HG03097 (cell line): ENCODE measurements around the gene EFCAB8.
"Not testable (repeated sequence)": the region's sequence is repeated elsewhere in the genome, so short reads cannot be mapped to it uniquely, and the experiment has no call there.

Experiments used
- ATAC-seq: cut with Tn5 transposase; IDR thresholded peaks from one replicate; pipeline ENCODE4 v1.9.1; 2021; ENCODE audit not compliant: unreplicated experiment, low FRiP score

The EFCAB8 gene

GRCh38 chr20:32946629-32947028, 87.9 kb downstream of the EFCAB8 start:
- ATAC-seq: no peak

GRCh38 chr20:32950539-32950938, 91.8 kb downstream of the EFCAB8 start:
- not testable (repeated sequence) for ATAC-seq

- no peak for ATAC-seq
Observed at GRCh38 chr20:32957459-32957858, 98.7 kb downstream of the EFCAB8 start.

DNA sequence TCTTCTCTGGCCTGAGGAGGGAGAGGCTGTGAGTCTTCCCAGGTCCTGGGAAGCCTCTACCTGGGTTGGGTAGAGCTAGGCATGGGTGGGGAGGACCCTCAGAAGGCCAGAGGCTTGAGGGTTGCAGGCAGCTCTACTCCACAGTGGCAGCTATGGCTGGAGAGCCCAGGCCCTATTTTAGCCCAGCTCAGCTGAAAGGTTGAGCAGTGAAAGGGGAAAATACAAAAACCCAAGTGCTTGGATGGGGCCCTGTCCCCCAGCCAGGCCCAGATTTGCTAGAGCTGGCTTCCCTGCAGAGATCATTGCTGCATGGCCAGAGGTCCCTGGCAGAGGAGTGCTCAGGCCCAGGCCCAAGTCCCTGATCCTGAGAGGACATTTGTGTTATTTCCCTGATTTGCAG, 99.9 kb downstream of the EFCAB8 start:
- ATAC-seq: no peak

GRCh38 chr20:32959351-32960221, 100.9 kb downstream of the EFCAB8 start:
- no peak for ATAC-seq

DNA sequence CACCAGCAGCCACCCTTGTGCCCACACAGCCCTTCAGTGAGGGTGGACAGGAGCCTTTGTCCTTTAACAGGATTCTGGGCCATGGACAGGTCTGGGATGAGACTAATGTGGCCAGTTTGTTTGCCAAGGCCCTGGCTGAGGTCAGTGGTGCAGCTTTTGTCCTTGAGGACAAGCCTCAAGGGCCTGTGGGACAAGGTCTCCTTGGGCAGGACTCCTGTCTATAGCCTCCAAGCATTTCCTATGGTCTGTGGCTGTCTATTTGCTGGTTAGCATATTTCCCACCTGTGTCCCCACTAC, 101.4 kb downstream of the EFCAB8 start:
- no peak for ATAC-seq

DNA sequence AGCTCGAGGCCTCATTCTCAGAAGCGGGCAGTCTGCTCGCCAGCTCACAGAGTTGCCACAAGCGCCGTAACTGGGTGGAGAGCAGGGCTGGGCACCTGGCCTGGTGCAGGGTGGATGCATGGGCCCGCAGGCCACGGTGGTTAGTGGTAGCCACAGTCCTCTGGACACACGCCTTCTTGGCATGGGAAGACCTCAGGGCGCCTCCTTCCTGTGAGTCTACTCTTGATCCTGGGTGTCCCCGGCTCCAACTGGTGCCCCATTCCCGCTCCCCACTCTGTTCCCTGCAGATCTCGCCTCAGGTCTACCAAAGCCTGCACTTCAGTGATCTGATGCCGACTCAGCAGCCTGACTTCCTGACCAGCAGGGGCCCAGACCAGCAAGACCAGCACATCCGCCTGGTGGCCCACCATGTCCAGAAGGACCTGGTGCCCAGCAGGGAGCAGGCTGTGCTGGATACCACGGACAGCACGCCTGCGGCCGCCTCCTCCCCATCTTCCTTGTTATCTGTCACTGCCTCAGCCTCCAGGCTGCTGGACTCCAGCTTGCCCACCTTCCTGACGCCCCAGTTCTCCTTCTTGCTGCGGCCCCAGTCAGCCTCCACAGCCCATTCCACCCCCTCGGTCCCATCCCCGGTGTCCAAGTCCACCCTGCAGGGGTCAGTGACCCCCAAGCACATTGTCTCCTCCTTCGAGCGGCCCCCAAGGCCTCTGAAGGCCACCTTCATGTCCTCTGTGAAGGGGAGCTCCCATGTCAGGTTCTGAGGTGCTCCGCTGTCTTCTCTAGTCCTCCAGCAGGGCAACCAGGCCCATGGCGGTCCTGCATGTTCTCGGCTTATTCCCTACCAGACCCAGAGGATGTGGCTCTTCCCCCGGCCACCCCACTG, 102.4 kb downstream of the EFCAB8 start:
- no peak for ATAC-seq

DNA sequence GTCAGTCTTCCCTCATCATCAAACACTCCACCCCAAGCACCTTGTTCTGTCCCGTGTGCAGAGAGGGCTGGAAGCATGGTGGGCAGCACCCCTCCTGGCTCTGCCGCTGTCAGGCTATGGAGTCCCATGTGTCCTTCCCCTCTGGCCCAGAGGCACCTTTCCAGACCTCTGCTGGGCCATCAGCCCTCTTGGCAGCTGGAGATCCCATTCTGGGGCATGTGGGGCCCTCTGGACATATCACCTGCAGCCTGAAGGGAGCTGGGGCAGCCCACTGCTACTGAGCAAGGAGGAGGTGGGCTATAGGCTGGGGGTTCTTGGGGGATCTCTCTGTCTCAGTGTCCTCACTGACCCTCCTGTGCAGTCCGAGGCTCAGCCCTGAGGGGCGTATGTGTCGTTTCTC, 103.3 kb downstream of the EFCAB8 start:
- ATAC-seq: no peak

DNA sequence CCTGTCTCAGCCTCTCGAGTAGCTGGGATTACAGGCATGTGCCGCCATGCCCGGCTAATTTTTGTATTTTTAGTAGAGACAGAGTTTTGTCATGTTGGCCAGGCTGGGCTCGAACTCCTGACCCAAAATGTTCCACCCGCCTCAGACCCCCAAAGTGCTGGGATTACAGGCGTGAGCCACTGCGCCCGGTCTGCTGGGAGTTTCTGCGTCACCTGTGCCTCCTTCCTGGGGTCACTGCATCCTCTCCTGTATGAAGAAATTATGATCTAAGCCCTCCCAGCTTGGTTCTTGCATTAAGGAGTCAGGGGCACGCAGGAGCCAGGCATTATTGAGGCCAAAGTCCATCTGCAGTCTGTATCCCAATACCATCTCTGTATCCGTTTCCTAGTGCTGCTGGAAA, 103.9 kb downstream of the EFCAB8 start:
- not testable (repeated sequence) for ATAC-seq

DNA sequence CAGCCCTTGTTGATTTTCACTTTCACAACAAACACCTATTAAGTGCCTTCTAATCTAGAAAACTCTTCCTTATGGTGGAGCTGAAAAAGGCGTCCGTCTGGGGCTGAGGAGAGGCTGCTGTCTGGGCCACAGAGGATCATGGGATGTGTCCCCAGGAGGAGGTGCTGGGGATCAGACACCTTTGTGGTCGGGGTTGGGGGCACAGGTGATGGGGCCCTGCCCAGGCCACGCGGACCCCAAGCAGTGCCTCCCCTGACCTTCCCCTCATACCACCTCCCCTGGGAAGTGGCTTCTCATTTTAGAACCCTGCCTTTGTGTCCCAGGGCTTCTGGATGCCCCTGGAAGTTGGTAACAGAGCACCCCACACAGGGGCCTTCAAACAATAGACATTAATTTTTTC, 104.5 kb downstream of the EFCAB8 start:
- no peak for ATAC-seq

- ATAC-seq: no peak
Observed at GRCh38 chr20:32964575-32964974, 105.9 kb downstream of the EFCAB8 start.

DNA sequence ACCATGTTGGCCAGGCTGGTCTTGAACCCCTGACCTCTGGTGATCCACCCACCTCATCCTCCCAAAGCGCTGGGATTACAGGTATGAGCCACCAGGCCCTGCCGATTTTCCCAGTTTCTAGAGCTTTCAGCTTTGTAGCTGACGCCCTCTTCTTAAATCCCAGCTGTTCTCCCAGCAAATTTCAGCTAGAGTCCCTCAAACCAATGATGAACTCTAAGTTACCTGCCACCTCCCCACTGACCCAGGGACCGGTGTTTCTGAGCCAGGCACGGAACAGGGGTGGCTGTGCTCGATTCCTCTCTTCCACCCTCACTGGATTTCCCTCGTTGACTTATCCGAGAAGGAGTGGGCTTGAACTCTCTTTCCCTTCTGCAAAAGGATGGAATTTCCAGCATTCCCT, 106.4 kb downstream of the EFCAB8 start:
- no peak for ATAC-seq

DNA sequence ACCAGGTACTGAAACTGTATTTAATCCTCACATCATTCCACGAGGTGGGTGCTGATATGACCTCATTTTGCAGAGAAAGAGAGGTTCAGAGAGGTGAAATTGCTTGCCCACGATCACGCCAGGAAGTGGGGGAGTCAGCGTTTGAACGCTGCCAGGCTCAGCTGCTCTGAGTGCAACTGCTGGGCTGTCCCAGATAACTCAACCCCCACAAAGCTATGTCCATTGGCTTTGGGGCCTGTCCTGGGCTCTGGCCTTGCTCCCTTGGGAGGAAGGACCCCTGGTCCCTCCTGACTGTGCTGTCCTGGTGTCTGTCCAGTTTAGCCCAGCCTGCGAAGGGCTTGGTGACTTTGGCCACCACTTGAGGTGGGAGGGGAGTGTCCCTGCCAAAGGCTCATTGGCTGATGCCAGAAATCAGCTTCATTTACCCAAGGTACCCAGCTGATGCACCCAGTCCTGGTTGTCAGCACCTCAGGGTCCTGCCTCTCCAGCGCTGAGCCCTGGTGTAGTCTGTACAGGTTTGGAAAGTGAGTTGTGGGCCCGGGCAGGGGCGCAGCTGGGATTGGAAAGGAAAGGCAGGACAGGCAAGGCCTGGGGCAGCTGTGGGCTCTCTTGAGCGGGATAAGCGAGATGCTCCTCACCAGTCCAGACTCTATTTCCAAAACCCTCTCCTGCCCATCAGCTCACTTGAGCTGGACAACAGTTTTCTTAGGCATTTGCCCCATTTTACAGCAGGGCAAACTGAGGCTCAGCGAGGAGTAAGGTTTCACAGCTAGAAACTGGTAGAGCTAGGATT, 107.1 kb downstream of the EFCAB8 start:
- ATAC-seq: no peak

GRCh38 chr20:32966382-32966781, 107.7 kb downstream of the EFCAB8 start:
- ATAC-seq: no peak

DNA sequence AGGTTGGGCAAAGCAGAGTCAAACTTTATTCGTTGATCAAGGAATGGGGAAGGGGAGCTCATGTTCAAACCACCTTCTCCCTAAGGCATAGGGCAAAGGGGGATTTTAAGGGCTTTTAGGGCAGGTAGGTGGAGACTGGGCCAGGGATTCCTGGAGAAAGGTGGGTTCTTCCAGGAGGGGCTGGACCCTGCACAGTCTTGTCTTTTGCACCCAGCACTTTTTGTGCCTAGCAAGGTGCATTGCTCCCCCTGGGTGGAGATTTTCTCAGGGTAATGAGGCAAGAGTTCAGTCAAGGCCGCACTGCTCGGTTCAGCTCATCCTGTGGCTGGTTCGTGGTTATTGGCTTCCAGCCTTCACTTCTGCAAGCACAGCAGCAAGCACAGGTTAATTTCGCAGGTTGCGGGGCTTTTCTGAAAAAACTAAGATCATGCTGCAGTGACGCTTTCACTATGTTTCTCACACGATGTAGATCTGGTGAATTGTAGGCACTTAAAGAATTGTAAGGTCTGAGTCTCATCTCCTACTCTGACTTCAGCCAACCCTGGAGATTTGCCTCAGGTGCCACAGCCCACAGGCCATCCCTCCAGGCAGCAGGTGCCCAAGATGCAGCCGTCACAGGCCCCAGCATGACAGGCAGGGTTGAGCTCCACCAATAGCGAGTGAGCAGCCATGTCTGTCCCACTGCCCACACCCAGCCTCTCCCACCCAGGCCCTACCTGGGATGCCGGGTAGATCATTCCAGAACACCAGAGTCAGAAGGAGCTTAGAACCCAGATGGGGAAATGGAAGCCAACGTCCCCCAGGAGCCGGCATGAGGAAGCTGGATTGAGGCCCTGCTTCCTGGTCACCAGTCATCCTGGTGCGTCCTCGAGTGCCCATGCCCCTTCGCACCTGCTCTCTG, 108.4 kb downstream of the EFCAB8 start:
- ATAC-seq: no peak

GRCh38 chr20:32967961-32968457, 109.3 kb downstream of the EFCAB8 start:
- no peak for ATAC-seq

GRCh38 chr20:32968478-32969241, 109.9 kb downstream of the EFCAB8 start:
- ATAC-seq: no peak

- ATAC-seq: no peak
Observed at GRCh38 chr20:32969356-32970114, 110.8 kb downstream of the EFCAB8 start.
